Measurements from ENCODE around the gene ANO9.
"Not testable (repeated sequence)": the region's sequence is repeated elsewhere in the genome, so short reads cannot be mapped to it uniquely, and the experiment has no call there.

The ANO9 gene

DNA sequence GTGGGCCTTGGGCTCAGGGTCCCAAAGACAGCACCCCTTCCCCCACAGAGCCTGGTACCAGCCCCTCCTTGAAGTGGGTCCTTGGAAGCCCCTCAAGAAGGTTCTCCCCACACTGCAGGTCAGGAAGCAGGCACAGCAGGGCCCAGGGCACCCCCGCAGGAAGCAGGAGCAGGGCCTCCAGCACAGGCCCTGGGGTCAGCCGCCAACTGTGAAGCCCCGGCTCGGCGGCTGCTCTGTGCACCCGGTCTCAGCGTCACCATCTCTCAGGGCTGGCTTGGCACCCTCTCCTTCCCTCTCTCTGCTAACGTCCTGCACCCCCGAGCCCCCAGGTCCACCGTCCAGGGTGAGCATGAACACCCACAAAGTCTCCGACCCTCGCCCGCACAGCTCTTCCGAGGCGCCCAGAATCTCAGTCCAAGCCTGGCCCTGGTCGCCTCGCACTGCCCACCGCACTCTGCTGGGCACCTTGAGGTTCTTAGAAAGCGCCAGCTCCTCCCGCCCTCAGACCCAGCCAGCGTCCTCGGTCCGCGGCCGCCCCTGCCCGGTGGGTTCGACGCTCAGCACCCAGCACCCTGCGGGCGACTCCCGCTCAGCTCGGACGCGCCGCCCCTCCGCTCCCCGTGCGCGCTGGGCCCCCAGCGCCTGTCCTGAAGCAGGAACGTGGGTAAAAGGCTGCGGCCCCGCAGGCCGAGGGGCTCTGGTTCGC, 25.6 kb downstream of the ANO9 start:
- DNase-seq (ENCODE audit: low spot score), result no peak

DNA sequence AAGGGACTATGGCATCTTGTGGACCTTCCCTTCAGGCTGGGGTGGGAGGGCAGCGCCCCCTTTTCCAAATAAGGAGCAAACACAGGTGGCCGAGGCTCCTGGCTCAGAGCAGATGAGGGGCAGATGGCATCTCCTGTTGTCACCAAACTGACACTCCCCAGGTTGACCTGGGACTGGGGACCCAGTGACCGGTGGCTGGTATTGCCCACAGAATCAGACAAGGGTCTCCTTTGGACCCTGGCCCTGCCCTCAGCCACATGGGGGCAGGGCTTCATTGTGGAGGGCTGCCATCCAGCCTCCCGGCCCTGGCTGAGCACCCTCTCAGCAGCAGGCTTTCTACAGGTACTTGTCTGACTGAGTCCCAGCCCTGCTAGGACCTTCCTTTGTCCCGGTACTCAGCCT, 26.2 kb downstream of the ANO9 start:
- DNase-seq (ENCODE audit: low spot score), result no peak

DNA sequence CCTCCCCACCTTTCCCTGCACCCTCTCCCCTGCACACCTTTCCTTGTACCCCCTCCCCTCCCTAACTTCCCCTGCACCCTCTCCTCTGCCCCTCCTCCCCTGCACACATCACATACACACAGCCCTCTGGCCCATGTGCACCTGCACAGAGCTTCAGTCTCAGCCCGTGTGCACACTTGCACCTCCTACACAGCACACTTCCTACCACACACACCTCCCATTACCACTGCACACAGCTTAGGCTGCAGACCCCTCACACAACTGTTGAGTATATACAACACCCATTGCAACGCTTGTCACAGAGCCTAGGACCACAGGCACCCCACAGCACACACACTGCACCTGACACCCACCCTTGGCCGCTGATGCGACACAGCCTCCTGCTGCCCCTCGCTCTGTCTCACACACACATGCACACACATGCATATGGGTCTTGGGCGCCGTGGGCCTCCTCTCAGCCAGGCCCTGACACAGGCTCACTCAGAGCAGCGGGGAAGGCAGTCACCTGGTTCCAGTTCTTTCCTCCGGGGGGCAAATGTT, 27.4 kb downstream of the ANO9 start:
- DNase-seq (ENCODE audit: low spot score), result no peak

DNA sequence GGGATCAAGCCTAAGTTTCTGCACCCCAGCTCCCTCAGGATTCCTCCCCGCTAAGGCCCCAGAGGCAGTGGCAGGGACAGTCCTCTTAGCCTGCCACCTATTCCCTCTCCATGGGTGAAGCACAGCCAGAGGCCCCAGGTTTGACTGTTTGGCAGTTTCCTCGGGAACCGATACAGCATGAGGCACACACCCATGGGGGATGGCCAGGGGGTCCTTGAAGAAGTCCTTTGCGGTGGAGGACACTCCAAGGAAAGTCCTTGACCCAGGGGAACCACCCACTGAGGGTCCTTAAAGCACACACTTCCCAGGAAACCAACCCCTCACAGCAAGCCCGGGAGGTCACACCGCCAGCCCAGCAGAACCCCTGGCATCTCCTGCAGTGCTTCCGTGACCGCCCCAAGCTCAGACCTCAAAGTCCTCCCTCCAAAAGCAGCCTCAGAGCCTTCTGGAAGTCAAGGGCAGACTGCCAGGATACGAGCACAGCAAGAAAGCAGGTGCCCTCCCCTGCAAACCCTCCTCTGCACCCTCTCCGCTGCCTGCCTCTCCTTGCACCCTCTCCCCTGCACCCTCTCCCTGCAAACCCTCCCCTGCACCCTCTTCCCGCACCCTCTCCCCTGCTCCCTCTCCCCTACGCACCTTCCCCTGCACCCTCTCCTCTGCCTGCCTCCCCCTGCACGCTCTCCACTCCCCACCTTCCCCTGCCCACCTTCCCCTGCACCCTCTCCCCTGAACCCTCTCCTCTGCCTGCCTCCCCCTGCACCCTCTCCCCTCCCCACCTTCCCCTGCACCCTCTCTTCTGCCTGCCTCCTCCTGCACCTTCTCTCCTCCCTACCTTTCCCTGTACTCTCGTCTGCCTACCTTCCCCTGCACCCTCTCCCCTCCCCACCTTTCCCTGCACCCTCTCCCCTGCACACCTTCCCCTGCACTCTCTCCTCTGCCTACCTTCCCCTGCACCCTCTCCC, 28.4 kb downstream of the ANO9 start:
- no peak for DNase-seq (ENCODE audit: low spot score)

DNA sequence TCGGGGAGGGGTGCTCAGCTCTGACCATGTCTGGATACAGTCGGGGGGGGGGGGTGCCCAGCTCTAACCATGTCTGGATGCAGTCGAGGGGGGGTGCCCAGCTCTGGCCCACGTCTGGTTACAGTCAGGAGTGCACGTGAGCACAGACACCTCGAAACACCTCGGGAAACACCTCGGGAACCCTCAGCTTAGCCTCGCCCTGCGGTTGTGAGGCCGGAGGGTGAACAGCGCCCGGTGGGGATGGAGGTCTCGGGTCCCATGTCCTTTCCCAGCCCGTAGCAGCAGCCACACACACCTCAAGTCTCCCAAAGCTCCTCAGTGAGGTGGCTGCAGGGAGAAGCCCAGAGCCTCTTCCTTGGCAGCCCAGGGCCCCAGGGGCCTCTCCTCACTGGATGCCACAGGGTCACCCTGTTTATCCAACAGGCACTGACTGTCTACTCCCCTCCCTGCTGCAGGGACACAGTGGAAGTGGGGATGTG, 29.1 kb downstream of the ANO9 start:
- no peak for DNase-seq (ENCODE audit: low spot score)

DNA sequence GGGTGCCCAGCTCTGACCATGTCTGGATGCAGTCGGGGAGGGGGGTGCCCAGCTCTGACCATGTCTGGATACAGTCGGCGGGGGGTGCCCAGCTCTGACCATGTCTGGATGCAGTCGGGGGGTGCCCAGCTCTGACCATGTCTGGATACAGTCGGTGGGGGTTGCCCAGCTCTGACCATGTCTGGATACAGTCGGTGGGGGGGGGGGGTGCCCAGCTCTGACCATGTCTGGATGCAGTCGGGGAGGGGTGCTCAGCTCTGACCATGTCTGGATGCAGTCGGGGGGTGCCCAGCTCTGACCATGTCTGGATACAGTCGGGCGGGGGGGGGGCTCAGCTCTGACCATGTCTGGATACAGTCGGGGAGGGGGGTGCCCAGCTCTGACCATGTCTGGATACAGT, 30.3 kb downstream of the ANO9 start:
- not testable (repeated sequence) for DNase-seq (ENCODE audit: low spot score)

DNA sequence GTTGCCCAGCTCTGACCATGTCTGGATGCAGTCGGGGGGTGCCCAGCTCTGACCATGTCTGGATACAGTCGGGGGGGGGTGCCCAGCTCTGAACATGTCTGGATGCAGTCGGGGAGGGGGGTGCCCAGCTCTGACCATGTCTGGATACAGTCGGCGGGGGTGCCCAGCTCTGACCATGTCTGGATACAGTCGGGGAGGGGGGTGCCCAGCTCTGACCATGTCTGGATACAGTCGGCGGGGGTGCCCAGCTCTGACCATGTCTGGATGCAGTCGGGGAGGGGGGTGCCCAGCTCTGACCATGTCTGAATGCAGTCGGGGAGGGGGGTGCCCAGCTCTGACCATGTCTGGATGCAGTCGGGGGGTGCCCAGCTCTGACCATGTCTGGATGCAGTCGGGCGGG, 31.1 kb downstream of the ANO9 start:
- DNase-seq (ENCODE audit: low spot score), result not testable (repeated sequence)

DNA sequence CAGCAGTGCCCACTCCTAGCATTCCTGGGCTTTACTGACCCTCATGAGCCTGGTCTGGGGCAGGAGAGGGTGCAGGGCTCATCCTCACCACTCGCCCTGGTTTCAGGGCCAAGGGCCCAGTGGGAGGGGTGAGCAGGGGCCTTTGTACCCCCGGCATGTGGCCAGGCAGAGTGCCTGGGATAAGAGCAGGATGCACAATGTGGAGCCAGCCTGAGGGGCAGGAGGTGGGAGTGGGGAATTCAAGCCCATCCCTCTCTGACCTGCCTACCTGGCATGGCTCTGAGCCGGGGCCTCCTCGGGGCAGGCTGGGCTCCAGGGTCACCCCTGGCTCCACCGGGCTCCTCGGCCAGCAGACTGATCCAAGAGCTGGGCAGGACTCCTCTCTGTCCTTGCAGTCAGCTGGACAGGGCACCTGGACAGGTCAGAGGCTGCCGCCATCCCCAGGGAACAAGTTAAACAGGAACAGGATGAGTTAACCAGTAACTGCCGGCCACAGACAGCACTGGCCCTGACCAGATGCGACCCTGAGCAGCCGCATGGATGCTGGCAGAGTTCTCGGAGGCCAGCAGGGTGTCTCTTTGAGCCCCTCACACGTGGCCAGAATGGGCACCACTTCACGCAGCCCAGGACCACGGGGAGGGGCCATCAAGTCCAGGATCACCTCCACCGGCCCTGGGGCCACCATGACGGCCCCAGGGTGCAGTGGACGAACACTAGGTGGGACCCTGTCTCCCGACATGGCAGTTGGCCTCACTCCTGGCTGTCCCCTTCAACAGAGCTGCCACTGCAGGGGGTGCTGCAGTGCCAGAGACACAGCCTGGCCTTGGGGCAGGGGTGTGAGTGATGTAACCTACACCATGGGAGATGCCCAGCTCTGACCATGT, 32.0 kb downstream of the ANO9 start:
- DNase-seq (ENCODE audit: low spot score), result no peak

DNA sequence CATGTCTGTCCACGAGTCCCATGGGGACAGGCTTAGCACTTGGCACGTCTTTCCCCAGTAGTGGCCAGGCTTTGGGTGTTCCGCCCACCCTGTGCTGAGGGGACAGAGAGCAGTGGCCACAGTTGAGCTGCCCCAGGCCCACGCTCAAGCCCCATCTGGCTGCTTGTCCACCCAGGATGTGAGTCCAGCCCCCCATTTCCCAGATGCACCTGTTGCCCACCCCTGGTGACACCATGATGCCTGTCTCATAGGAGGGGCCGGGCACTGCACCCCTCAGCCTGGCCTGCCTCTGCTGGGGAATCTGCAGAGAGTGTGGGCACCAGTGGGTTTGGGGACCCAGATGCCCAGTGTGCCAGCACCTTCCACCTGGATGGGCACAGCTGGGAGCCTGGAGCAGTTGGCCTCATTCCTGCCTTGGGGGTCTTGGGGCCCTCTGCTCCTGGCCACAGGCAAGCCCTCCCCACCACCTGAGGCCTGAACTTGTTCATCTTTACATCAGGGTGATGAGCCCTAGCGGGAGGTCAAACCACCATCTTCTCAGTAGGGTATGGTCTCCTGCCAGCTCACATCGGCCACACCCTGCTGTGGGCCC, 32.7 kb downstream of the ANO9 start:
- DNase-seq (ENCODE audit: low spot score), result no peak

DNA sequence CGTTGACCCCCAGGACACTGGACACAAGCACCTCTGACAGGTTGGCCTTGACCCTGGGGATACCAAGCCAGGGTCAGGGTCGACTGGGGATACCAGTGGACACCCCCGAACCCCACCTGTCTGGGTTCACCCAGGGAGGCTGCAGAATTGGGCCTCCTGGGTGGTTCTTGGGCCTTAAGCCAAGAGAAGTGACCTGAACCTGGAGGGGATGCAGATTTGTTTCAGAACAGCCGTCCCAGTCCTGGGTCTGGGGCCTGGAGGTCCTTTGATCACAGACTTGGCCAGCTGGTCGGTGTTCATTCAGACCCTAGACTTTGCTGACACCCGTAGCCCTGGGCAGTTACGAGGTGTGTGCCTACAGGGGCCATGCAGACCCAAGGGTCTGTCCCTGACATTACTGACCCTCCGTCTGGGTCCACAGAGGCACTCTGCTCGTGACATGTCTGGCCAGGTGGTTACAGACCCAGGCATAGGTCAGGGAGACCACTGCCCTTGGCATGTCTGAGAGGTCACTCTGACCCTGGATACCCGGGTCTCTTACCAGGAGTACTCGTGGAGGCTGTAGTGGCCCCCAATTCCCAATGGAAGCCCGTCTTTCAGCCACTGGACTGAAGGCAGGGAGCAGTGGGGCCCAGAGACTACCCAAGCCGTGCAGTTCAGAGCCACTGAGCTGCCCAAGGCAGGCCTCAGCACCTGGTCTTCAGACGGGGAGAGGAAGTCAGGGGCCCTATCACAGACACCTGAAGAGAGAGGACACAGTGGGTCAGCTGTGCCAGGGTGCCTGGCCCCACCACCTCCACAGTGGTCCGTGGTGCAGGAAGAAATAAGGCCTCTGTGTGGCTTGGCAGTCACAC, 33.4 kb downstream of the ANO9 start:
- DNase-seq (ENCODE audit: low spot score), result no peak

DNA sequence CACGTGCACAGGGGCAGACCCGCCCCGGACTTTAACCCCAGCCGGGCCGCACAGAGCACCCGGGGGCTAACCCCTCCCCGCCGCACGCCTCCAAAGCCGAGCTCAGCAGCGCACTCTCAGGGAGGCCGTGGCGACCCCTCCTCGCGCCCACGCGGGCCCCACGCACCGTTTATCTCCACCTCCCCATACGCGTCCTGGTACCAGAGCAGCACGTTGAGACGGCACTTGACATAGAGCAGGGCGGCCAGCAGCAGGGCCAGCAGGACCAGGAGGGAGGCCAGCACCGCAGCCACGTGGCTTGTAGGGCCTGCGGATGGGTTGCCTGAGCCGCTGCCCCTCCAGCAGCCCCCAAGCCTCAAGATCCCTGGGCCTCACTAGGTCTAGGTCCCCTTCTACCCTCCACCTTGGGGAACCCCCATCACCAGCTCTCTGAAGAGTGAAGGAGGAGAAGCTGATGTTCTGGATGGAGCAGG, 34.1 kb downstream of the ANO9 start:
- DNase-seq (ENCODE audit: low spot score), result no peak

DNA sequence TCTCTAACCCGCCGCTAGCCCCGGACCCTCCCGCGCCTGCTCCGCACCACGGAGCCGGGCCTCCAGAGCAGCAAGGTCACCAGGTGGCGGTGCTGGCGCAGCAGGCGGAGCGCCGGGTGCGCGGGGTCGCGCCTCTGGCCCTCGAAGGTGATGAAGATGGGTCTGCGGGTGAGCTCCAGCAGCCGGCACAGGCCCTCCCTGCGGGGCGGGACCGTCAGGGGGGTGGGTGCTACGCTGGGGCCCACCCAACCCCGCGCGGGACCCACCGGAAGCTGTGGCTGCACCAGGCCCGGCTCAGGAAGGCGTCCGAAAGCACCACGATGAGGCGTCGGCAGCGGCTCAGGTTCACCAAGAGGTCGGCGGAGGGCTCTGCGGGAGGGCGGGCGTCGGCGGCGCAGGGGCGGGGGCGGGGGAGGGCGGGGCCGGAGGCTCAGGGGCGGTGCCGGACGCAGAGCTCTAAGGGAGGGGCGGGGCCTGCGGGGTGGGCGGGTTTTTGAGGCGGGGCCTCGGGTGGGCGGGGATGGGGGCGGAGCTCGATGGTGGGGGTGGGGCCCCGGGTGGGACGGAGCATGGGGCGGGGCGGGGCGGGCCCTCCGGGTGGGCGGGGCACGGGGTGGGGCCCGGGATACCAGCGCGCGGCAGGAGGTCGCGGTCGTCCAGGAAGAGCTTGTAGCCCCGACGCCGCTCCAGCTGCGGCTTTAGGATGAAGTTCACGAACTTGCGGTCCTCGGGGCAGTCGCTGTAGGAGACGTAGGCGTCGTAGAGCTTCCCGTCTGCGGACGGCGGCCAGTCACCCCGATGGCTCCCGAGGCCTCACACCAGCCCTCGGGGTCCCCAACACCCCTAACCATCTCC, 34.8 kb downstream of the ANO9 start:
- DNase-seq (ENCODE audit: low spot score), result peak; percentile 72

DNA sequence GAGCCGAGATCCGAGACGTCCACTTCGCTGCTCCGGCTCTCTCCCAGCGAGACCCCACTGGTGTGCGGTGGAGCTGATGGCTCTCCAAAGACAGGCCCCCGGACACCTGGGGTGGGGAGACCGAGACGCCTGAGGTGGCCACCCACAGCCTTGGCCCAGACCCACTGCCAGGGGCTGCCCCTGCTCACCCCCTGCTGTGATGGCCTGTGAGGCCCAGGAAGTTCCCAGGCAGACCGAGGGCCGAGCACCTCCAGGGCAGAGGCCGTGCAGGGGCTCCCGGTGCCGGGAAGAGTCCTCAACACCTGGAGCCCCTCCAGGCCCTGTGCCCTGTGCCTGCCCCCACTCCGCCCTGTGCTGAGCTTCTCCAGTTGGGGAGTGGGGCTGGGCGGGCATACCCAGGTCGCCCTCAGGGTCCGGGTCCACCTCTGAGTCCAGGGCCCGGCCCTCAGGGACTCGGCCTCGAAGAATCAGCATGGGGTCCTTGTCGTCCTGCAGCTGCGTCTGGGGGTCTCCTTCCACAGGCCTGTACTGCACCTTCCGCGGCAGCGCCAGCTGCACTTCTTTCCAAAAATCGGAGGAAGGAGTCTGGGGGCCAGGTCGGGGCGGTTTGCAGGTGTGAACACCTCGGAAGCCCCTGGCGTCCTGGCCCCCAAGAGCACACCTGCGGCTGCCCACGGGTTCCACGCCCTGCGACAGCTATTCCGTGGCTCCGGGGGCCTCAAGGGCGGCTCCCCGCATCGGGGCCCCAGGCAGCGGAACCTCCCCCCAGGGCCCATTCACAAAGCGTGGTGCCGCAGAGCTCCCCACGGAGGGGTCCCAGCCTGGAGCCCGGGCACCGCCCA, 35.6 kb downstream of the ANO9 start:
- no peak for DNase-seq (ENCODE audit: low spot score)

DNA sequence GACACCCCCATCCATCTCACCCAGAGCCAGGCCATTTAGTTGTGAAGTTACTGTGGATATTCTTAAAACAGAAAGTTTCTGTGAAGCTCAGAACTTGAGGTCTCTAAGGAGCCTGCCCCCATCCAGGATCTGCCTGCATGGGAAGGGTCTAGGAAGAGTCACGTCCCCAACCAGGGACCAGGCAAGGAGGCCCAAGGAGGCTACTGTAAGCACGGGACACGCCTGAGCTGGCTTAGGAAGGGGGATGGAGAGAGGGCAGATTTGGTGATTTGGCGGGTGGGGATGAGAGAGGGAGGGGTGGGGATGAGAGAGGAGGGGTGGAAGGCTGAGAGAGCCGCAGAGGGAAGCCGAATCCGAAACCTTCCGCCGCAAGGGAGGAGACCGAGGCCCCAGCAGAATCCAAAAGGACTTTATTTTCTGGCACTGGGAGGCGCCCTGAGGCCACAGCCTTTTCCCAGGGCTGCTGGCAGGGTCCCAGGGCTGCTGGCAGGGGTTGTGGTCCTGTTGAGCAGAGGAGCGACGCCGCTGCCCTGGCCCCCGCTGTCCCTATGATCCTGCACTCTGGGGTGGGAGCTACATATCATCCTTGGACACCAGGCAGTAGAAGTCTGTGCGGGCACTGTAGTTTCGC, 36.4 kb downstream of the ANO9 start:
- DNase-seq (ENCODE audit: low spot score), result no peak

DNA sequence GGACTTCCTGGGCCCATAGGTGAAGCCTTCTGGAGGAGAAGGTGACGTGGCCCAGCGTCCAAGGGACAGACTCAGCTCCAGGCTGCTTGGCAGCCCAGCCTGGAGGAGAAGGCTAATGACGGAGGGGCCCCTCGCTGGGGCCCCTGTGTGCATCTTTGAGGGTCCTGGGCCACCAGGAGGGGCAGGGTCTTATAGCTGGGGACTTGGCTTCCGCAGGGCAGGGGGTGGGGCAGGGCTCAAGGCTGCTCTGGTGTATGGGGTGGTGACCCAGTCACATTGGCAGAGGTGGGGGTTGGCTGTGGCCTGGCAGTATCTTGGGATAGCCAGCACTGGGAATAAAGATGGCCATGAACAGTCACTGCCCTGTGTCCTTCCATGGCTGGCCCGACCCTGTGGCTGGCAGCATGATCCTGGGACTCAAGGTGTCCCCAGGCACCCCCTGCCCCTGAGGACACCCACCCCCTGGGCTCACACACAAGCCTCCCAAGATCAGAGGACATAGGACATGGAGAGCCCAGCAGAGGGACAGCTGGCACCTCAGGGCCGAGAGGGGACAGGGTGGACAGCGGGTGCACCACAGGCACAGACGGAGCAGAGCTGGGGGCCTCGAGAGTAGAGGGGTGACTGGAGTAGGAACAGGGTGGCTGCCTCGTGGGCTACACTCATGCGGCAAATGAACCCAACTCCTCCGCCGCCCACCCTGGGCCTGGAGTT, 37.1 kb downstream of the ANO9 start:
- no peak for DNase-seq (ENCODE audit: low spot score)

DNA sequence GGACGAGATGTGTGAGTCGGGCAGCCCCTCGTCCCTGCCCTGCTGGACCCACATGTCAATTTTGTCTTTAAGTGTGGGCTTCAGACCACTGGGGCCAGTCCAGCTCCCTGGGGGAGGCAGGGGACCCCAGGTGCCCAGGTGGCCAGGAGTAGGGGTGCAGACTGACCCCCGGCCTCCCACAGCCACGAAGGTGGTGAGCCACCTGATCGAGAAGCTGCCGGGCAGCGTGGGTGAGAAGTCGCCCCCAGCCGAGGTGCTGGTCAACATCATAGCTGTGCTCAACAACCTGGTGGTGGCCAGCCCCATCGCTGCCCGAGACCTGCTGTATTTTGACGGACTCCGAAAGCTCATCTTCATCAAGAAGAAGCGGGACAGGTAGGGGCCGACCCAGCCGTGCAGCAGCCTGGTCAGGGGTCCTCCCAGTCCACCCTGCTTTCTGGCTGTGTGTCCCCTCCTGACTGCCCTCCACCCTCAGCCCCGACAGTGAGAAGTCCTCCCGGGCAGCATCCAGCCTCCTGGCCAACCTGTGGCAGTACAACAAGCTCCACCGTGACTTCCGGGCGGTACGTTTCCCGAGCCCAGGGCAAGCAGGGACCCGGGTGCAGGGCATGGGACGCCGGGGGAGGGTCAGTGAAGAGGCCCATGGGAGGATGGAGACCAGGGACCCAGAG, 37.9 kb downstream of the ANO9 start:
- no peak for DNase-seq (ENCODE audit: low spot score)

Data from COLO829 (cell line).